DOHH2 (cell line): Measurements from ENCODE around the gene SLC7A6OS.

ENCODE experiments used
- H3F3A ChIP-seq: fragments of 200-600 bp; sonication (generic), shearing (Covaris generic); 2 replicates; pipeline ENCODE4 v1.6.0; 2016; ENCODE audit warnings: antibody characterized with exemption, mild to moderate bottlenecking; ENCODE audit not compliant: control insufficient read depth, insufficient read depth
- H3K27ac ChIP-seq: fragments of 200-600 bp; sonication (generic); 2 replicates; pipeline ENCODE4 v1.5.1; 2014; ENCODE audit warnings: low read depth, mild to moderate bottlenecking, low read length, moderate library complexity
- H3K27me3 ChIP-seq: fragments of 200-600 bp; sonication (generic); 2 replicates; pipeline ENCODE4 v1.6.1; 2014; ENCODE audit warnings: mild to moderate bottlenecking, low read length, mixed read lengths; ENCODE audit not compliant: control insufficient read depth
- H3K36me3 ChIP-seq: fragments of 200-600 bp; sonication (generic); 2 replicates; pipeline ENCODE4 v1.6.1; 2014; ENCODE audit warnings: mild to moderate bottlenecking, low read length, moderate library complexity, mixed read lengths; ENCODE audit not compliant: control insufficient read depth
- H3K4me1 ChIP-seq: fragments of 200-600 bp; sonication (generic); 2 replicates; pipeline ENCODE4 v1.6.1; 2014; ENCODE audit warnings: mild to moderate bottlenecking, low read length, mixed read lengths; ENCODE audit not compliant: control insufficient read depth
- H3K4me2 ChIP-seq: fragments of 200-600 bp; sonication (generic); 2 replicates; pipeline ENCODE4 v1.6.0; 2014; ENCODE audit warnings: mild to moderate bottlenecking, low read length, moderate library complexity
- H3K4me3 ChIP-seq: fragments of 200-600 bp; sonication (generic); 2 replicates; pipeline ENCODE4 v1.5.1; 2014; ENCODE audit warnings: mild to moderate bottlenecking, low read length, mixed read lengths
- H3K79me2 ChIP-seq: fragments of 200-600 bp; sonication (generic); 2 replicates; pipeline ENCODE4 v1.6.1; 2014; ENCODE audit warnings: mild to moderate bottlenecking, low read length, mixed read lengths; ENCODE audit not compliant: control insufficient read depth
- H3K9me2 ChIP-seq: fragments of 200-600 bp; sonication (generic); replicated peaks from 2 replicates; pipeline ENCODE4 v1.6.1; 2014; ENCODE audit warnings: mild to moderate bottlenecking, low read length, mixed read lengths; ENCODE audit not compliant: control insufficient read depth
- H3K9me3 ChIP-seq: fragments of 200-600 bp; sonication (generic); 2 replicates; pipeline ENCODE4 v1.6.1; 2014; ENCODE audit warnings: antibody characterized with exemption, low read length, mixed read lengths; ENCODE audit not compliant: control insufficient read depth, insufficient read depth
- H4K20me1 ChIP-seq: fragments of 200-600 bp; sonication (generic); 2 replicates; pipeline ENCODE4 v1.6.0; 2014; ENCODE audit warnings: low read depth, mild to moderate bottlenecking, antibody characterized with exemption, low read length, moderate library complexity; ENCODE audit not compliant: control insufficient read depth, insufficient read depth
- EZH2phosphoT487 ChIP-seq: fragments of 200-600 bp; sonication (generic); IDR thresholded peaks from 2 replicates; pipeline ENCODE4 v1.6.1; 2017; ENCODE audit warnings: borderline replicate concordance, mild to moderate bottlenecking, antibody characterized with exemption, low read length, moderate library complexity, mixed read lengths
- TF ChIP-seq, protein P1 (sequence below): fragments of 200-600 bp; sonication (generic); IDR thresholded peaks from one replicate; pipeline ENCODE4 v1.5.1; 2014; ENCODE audit warnings: antibody characterized with exemption, mild to moderate bottlenecking, low read depth, low read length; ENCODE audit not compliant: poor library complexity, severe bottlenecking

Gene SLC7A6OS

DNA sequence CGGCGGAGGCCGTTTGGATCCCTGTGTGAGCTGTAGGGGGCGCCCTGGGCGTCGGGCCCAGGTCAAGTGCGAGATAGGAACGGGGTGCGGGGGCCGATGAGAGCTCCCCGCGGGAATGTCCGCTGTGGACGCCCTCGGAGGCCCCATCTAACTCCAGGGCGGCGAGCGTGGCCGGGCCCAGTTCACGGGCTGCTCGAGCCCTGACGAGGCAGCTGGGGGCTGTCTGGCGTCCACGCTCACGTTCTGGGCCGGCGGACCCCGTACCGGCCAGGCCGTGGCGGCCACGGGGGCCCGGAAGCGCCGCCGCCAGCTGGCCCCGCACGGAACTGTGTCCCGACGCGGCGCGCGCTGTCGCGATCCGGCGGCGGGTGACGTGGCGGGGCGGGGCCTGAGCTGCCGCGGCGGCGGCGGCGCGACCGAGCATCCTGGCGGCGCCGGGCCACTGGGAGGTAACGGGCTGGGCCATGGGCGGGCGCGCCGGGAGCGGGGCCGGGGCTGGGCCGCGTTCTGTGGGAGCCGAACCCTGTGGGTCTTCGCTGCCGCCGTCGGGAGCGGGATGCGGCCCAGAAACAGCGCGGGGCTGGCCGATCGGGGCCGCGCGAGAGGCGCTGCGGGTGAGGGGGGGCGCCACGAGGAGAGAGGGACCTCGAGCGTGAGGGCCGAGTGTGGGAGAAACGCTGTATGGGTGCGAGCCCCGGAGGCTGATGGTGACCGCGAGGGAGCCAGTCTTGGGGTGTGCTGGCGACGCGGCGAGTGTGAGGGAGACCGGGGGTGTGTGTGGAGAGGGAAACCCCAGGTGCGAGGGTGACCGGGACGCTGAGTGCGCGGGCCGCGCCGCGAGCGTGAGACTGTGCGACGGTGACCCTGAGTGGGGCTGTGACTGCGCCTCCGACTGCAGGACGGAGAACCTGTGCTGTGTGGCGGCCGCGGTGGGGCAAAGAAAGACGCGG is 46.3 kb downstream of the SLC7A6OS start, which contains the start of gene SLC7A6:
Gene SLC7A6 (plus strand): TSS at position 399 of the 950 bp plus-strand sequence. CDS start 10,201 bp downstream, outside the sequence.
- TF ChIP-seq, protein P1, sequence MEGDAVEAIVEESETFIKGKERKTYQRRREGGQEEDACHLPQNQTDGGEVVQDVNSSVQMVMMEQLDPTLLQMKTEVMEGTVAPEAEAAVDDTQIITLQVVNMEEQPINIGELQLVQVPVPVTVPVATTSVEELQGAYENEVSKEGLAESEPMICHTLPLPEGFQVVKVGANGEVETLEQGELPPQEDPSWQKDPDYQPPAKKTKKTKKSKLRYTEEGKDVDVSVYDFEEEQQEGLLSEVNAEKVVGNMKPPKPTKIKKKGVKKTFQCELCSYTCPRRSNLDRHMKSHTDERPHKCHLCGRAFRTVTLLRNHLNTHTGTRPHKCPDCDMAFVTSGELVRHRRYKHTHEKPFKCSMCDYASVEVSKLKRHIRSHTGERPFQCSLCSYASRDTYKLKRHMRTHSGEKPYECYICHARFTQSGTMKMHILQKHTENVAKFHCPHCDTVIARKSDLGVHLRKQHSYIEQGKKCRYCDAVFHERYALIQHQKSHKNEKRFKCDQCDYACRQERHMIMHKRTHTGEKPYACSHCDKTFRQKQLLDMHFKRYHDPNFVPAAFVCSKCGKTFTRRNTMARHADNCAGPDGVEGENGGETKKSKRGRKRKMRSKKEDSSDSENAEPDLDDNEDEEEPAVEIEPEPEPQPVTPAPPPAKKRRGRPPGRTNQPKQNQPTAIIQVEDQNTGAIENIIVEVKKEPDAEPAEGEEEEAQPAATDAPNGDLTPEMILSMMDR: peak; percentile 87
- no peak for TF ChIP-seq EZH2phosphoT487
- H3F3A ChIP-seq: 0 out of 2 replicates have a peak, but pooled peaks cover 4% of the 10 kb centered on the region
- H3K4me1 ChIP-seq: peaks cover 20% of the 10 kb centered on the region
- H3K4me3 ChIP-seq: peak within 1 kb of the TSS; percentile 87
- peak within 1 kb of the TSS; percentile 86 for H3K4me2 ChIP-seq
- H3K9me2 ChIP-seq: no peaks in the 10 kb centered on the region
- H3K79me2 ChIP-seq: peaks cover 60% of the 10 kb centered on the region
- H3K27ac ChIP-seq: peak within 1 kb of the TSS; percentile 62
- H4K20me1 ChIP-seq: no peaks in the 10 kb centered on the region
- H3K9me3 ChIP-seq: no peaks in the 10 kb centered on the region
- H3K36me3 ChIP-seq: peaks cover 25% of the 10 kb centered on the region
- no peaks in the 10 kb centered on the region for H3K27me3 ChIP-seq

DNA sequence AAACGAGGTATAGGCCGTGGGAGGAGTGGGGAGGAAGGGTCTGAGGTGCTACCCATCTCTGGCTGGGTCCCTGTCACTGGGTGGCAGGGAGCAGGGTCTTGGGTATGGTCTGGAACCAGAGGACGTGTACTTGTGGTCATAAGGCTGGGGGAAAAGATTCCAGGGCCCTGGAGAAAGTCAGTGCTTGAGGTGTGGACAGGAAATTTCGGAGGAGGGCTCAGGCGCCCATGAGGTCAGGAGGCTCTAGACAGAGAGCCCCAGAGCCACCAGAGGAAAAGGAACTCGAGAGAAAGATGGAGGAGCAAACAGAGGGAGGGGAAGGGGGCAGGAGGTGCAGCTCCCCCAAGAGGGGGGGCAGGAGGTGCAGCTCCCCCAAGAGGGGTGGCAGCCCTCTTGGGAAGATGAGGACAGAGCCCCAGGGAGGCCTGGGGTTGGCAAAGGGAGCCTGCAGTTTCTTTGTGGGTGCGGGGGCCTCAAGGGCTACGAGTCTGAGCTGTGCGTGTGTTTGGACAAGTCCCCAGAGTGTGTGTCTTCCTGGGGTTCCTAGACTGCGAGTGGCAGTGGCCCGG is 47.1 kb downstream of the SLC7A6OS start:
- H3K79me2 ChIP-seq: peaks cover 52% of the 10 kb centered on the region

DNA sequence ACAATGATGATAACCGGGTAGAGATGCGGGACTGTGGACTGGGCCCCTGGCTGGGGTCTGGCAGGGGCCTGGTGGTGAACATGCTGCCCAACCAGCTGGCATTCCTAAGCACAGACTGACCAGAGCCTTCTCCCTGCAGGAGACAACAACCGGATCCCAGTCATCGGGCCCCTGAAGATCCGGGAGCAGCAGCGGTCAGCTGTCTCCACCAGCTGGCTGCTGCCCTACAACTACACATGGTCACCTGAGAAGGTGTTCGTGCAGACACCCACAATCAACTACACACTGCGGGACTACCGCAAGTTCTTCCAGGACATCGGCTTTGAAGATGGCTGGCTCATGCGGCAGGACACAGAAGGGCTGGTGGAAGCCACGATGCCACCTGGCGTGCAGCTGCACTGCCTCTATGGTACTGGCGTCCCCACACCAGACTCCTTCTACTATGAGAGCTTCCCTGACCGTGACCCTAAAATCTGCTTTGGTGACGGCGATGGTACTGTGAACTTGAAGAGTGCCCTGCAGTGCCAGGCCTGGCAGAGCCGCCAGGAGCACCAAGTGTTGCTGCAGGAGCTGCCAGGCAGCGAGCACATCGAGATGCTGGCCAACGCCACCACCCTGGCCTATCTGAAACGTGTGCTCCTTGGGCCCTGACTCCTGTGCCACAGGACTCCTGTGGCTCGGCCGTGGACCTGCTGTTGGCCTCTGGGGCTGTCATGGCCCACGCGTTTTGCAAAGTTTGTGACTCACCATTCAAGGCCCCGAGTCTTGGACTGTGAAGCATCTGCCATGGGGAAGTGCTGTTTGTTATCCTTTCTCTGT is 51.5 kb downstream of the SLC7A6OS start:
- H3K27me3 ChIP-seq: no peaks in the 10 kb centered on the region
- H3K4me1 ChIP-seq: peaks cover 34% of the 10 kb centered on the region
- no peaks in the 10 kb centered on the region for H3K9me2 ChIP-seq
- peaks cover 3% of the 10 kb centered on the region; the same call in 1 of the 2 replicates for H3F3A ChIP-seq
- H4K20me1 ChIP-seq: no peaks in the 10 kb centered on the region
- no peak for TF ChIP-seq EZH2phosphoT487
- TF ChIP-seq, protein P1: no peak
- H3K27ac ChIP-seq: no peak overlapping the region
- peaks cover 9% of the 10 kb centered on the region for H3K79me2 ChIP-seq
- H3K36me3 ChIP-seq: no peaks in the 10 kb centered on the region
- H3K9me3 ChIP-seq: no peaks in the 10 kb centered on the region
- no peak overlapping the region for H3K4me2 ChIP-seq
- H3K4me3 ChIP-seq: no peak overlapping the region

More for the DNA sequence above, 47.1 kb downstream of the SLC7A6OS start:
- peaks cover 20% of the 10 kb centered on the region for H3K4me1 ChIP-seq
- peak overlapping the region; percentile 62 for H3K27ac ChIP-seq
- no peaks in the 10 kb centered on the region for H4K20me1 ChIP-seq
- no peaks in the 10 kb centered on the region for H3K9me2 ChIP-seq
- no peaks in the 10 kb centered on the region for H3K9me3 ChIP-seq
- H3K27me3 ChIP-seq: no peaks in the 10 kb centered on the region
- H3K36me3 ChIP-seq: peaks cover 19% of the 10 kb centered on the region
- H3K4me3 ChIP-seq: peak overlapping the region; percentile 87
- H3F3A ChIP-seq: 0 out of 2 replicates have a peak, but pooled peaks cover 4% of the 10 kb centered on the region
- peak overlapping the region; percentile 86 for H3K4me2 ChIP-seq
- TF ChIP-seq, protein P1: no peak
- no peak for TF ChIP-seq EZH2phosphoT487
